Natural killer cell treated with Interleukin-12 subunit alpha and Interleukin-12 subunit beta and Interleukin-15 and Interleukin-18, amount 100 ng/mL, for 72 hours (primary cell): ENCODE results near the gene CLDN6. TPM values are rescaled to one million over a fixed set of nuclear protein-coding genes. Genes with fewer than 3 reads are reported as not detected.

Source experiments
- ATAC-seq, 2 donors: fragments of 150-1000 bp; cut with Tn5 transposase in 1 of 2; sonication (Bioruptor Pico), chemical (Tn5 transposase) in 1 of 2; 2 replicates each; pipeline ENCODE4 v1.10.0; 2021
- DNase-seq: peaks from one replicate; pipeline ENCODE4 v3.0.0; 2022; ENCODE audit warnings: low spot score
- H3K27ac Mint-ChIP-seq, 2 donors: 1 replicate in 1 of 2; 2 replicates in 1 of 2; pipeline ENCODE4 v1.8.0; 2022; ENCODE audit warnings: mixed read lengths in 2 of 2, mild to moderate bottlenecking in 1 of 2, moderate library complexity in 1 of 2
- H3K27me3 Mint-ChIP-seq, 2 donors: 1 replicate in 1 of 2; 2 replicates in 1 of 2; pipeline ENCODE4 v1.8.0; 2022; ENCODE audit warnings: mixed read lengths in 2 of 2
- H3K36me3 Mint-ChIP-seq: one replicate; pipeline ENCODE4 v1.8.0; 2022; ENCODE audit warnings: mixed read lengths
- H3K4me1 Mint-ChIP-seq, 2 donors: 1 replicate in 1 of 2; 2 replicates in 1 of 2; pipeline ENCODE4 v1.8.0; 2022; ENCODE audit warnings: low read depth in 2 of 2, mixed read lengths in 2 of 2, mild to moderate bottlenecking in 1 of 2
- H3K4me3 Mint-ChIP-seq: one replicate; pipeline ENCODE4 v1.8.0; 2022; ENCODE audit warnings: mixed read lengths
- H3K9me3 Mint-ChIP-seq: 2 replicates; pipeline ENCODE4 v1.8.0; 2022; ENCODE audit warnings: mixed read lengths
- total RNA-seq, 2 donors: library from RNA; stranded (reverse); gene quantifications; one replicate each; pipeline ENCODE4 v1.2.3, GENCODE V29; 2022

Gene CLDN6
- total RNA-seq, 2 donors from 2014 or later: not detected

GRCh38 chr16:3045758-3046640, 28.0 kb upstream of the CLDN6 start, which contains the start of gene MMP25:
MMP25 (plus strand) TSS chr16:3046561; CDS start chr16:3046918, 357 bp downstream.
- peaks cover 30 to 38% of the 10 kb centered on the region in 2 donors for H3K4me1 Mint-ChIP-seq

GRCh38 chr16:3044708-3045107, 26.7 kb upstream of the CLDN6 start:
- DNase-seq (no peak), ATAC-seq (no peak)
- H3K4me3 Mint-ChIP-seq: peak overlapping the region; percentile 71
- peaks cover 23 to 29% of the 10 kb centered on the region in 2 donors for H3K4me1 Mint-ChIP-seq
- peaks cover 6% of the 10 kb centered on the region for H3K36me3 Mint-ChIP-seq
- peaks cover 24 to 28% of the 10 kb centered on the region in 2 donors for H3K27me3 Mint-ChIP-seq
- H3K27ac Mint-ChIP-seq: peak overlapping the region in 1 of 2 donors; percentile 68
- H3K9me3 Mint-ChIP-seq: no peaks in the 10 kb centered on the region

More at GRCh38 chr16:3045758-3046640, 28.0 kb upstream of the CLDN6 start, which contains the start of gene MMP25:
- H3K36me3 Mint-ChIP-seq: peaks cover 6% of the 10 kb centered on the region
- H3K4me3 Mint-ChIP-seq: peak within 1 kb of the TSS; percentile 73
- no peaks in the 10 kb centered on the region for H3K9me3 Mint-ChIP-seq
- ATAC-seq (peak; percentile 62), DNase-seq (no peak)
- peaks cover 22 to 24% of the 10 kb centered on the region in 2 donors for H3K27me3 Mint-ChIP-seq
- H3K27ac Mint-ChIP-seq: peak within 1 kb of the TSS in 1 of 2 donors; percentile 75

GRCh38 chr16:3042376-3042775, 24.4 kb upstream of the CLDN6 start:
- Mint-ChIP-seq H3K27ac (no peak overlapping the region), H3K9me3 (no peaks in the 10 kb centered on the region), H3K27me3 (peaks cover 16 to 29% of the 10 kb centered on the region in 2 donors), H3K4me3 (no peak overlapping the region), H3K36me3 (peaks cover 6% of the 10 kb centered on the region), H3K4me1 (peaks cover 11 to 14% of the 10 kb centered on the region in 2 donors)
- ATAC-seq (no peak), DNase-seq (no peak)

- Mint-ChIP-seq H3K36me3 (no peaks in the 10 kb centered on the region), H3K4me3 (no peak overlapping the region), H3K27me3 (peaks cover 29 to 38% of the 10 kb centered on the region in 2 donors), H3K4me1 (peaks cover 6 to 10% of the 10 kb centered on the region in 2 donors), H3K27ac (no peak overlapping the region), H3K9me3 (no peaks in the 10 kb centered on the region)
- no peak for DNase-seq
- no peak for ATAC-seq
These were observed 20.9 kb upstream of the CLDN6 start for GRCh38 chr16:3038896-3039295.

- H3K36me3 Mint-ChIP-seq: no peaks in the 10 kb centered on the region
- peaks cover 10 to 11% of the 10 kb centered on the region in 2 donors for H3K4me1 Mint-ChIP-seq
- H3K27ac Mint-ChIP-seq: no peak overlapping the region
- no peaks in the 10 kb centered on the region for H3K9me3 Mint-ChIP-seq
- H3K27me3 Mint-ChIP-seq: peaks cover 31 to 39% of the 10 kb centered on the region in 2 donors
- ATAC-seq: no peak
- H3K4me3 Mint-ChIP-seq: no peak overlapping the region
- no peak for DNase-seq
These were observed 20.3 kb upstream of the CLDN6 start for GRCh38 chr16:3038256-3038655.

GRCh38 chr16:3036726-3037315, 18.8 kb upstream of the CLDN6 start, which contains the start of gene BICDL2:
BICDL2 (minus strand) TSS chr16:3036944; CDS start chr16:3035496, 1,448 bp downstream.
- peaks cover 19 to 22% of the 10 kb centered on the region in 2 donors for H3K4me1 Mint-ChIP-seq
- ATAC-seq (no peak), DNase-seq (no peak)
- peaks cover 42 to 50% of the 10 kb centered on the region in 2 donors for H3K27me3 Mint-ChIP-seq
- no peaks in the 10 kb centered on the region for H3K36me3 Mint-ChIP-seq
- peak within 1 kb of the TSS; percentile 27 for H3K4me3 Mint-ChIP-seq
- H3K9me3 Mint-ChIP-seq: no peaks in the 10 kb centered on the region
- no peak within 1 kb of the TSS for H3K27ac Mint-ChIP-seq

GRCh38 chr16:3035972-3036725, 18.2 kb upstream of the CLDN6 start:
- H3K27me3 Mint-ChIP-seq: peaks cover 42 to 50% of the 10 kb centered on the region in 2 donors
- ATAC-seq: no peak
- H3K4me1 Mint-ChIP-seq: peaks cover 19 to 22% of the 10 kb centered on the region in 2 donors
- no peak for DNase-seq
- H3K27ac Mint-ChIP-seq: no peak overlapping the region
- H3K9me3 Mint-ChIP-seq: no peaks in the 10 kb centered on the region
- no peaks in the 10 kb centered on the region for H3K36me3 Mint-ChIP-seq
- H3K4me3 Mint-ChIP-seq: no peak overlapping the region

GRCh38 chr16:3035289-3035971, 17.4 kb upstream of the CLDN6 start:
- peaks cover 19 to 24% of the 10 kb centered on the region in 2 donors for H3K4me1 Mint-ChIP-seq
- no peak for DNase-seq
- no peaks in the 10 kb centered on the region for H3K36me3 Mint-ChIP-seq
- no peak for ATAC-seq
- no peaks in the 10 kb centered on the region for H3K9me3 Mint-ChIP-seq
- H3K27ac Mint-ChIP-seq: no peak overlapping the region
- H3K4me3 Mint-ChIP-seq: no peak overlapping the region
- H3K27me3 Mint-ChIP-seq: peaks cover 42 to 46% of the 10 kb centered on the region in 2 donors

DNA sequence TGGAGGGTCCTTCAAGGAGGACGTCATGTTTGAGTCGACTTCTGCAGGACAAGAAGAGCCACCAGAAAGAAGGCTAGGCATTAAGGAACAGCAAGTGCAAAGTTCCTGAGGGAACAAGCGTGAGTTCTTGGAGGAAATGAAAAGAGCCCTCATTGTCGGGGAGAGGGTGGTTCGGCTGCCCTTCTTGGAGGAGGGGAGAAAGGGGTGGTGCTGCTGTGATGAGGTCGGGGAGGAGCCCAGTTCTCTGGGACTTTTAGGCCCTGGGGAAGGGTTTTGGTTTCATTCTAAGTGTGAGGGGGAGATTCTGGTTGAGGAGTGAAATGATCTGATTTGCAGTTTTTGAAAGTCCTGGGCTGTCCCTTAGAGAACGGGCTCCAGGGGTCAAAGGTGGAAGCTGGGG, 14.6 kb upstream of the CLDN6 start:
- peaks cover 44 to 56% of the 10 kb centered on the region in 2 donors for H3K27me3 Mint-ChIP-seq
- ATAC-seq: peak in 1 of 2 donors; percentile 57

GRCh38 chr16:3030222-3031212, 12.5 kb upstream of the CLDN6 start:
- ATAC-seq: no peak
- peaks cover 34 to 45% of the 10 kb centered on the region in 2 donors for H3K27me3 Mint-ChIP-seq
- DNase-seq: no peak
- H3K4me1 Mint-ChIP-seq: peaks cover 34 to 36% of the 10 kb centered on the region in 2 donors
- H3K36me3 Mint-ChIP-seq: no peaks in the 10 kb centered on the region
- peak overlapping the region; percentile 48 for H3K4me3 Mint-ChIP-seq
- H3K27ac Mint-ChIP-seq: no peak overlapping the region
- H3K9me3 Mint-ChIP-seq: no peaks in the 10 kb centered on the region

More for the DNA sequence above, 14.6 kb upstream of the CLDN6 start:
- H3K4me3 Mint-ChIP-seq: no peak overlapping the region
- H3K4me1 Mint-ChIP-seq: peaks cover 36 to 38% of the 10 kb centered on the region in 2 donors
- no peaks in the 10 kb centered on the region for H3K9me3 Mint-ChIP-seq
- H3K36me3 Mint-ChIP-seq: no peaks in the 10 kb centered on the region
- no peak for DNase-seq
- H3K27ac Mint-ChIP-seq: peak overlapping the region; percentile 1 to 16

DNA sequence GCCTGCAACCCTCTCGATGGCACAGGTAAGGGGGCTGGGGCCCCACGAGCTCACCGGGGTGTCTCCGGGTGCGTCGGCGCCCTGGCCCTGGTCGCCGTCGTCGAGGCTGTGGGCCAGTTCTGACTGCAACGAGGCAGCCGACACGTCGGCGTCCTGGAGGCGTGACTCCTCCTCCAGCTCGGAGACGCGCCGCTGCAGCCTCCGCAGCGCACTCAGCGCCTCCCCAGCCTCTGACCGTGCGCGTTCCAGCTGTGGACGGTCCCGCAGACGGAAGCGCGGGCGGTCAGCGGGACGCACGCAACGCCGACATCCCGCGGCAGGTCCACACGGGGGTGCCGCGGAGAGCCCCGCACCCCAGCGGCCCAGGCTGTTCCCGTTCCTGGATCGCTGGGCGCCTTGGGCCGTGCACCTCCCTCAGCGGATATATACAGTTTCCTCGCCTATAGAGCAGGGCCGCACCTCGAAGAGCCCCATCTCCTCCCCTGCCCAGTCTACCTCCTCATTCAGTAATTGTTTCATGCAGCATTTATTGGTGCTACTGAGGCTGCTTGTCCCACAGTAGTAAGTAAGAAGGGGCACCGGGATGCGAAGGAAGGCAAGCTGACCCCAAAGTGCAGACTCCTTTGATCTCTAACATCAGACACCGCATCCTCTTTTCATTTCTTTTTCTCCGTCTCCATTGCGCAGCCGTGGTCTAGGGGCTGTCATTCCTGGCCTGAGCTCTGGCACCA, 11.7 kb upstream of the CLDN6 start:
- no peak for DNase-seq
- no peaks in the 10 kb centered on the region for H3K36me3 Mint-ChIP-seq

More for the DNA sequence above, 11.7 kb upstream of the CLDN6 start:
- Mint-ChIP-seq H3K9me3 (no peaks in the 10 kb centered on the region), H3K4me1 (peaks cover 31 to 34% of the 10 kb centered on the region in 2 donors), H3K27me3 (peaks cover 30 to 39% of the 10 kb centered on the region in 2 donors), H3K27ac (no peak overlapping the region), H3K4me3 (peak overlapping the region; percentile 51)
- peak; percentile 73 to 75 for ATAC-seq
